Activated T-cell treated with anti-CD3 and anti-CD28 coated beads, Interleukin-2, amount 50 U/mL, for 24 hours (primary cell): ENCODE data around the gene VPS35L.
"Not testable (repeated sequence)": the region's sequence is repeated elsewhere in the genome, so short reads cannot be mapped to it uniquely, and the experiment has no call there.

Source experiments
- DNase-seq: peaks from one replicate; pipeline ENCODE4 v3.0.0-alpha.2; 2020
- H3K27ac Mint-ChIP-seq: 2 replicates; pipeline ENCODE4 v1.8.0; 2020; ENCODE audit warnings: mild to moderate bottlenecking, mixed read lengths
- H3K27me3 Mint-ChIP-seq: 2 replicates; pipeline ENCODE4 v1.8.0; 2020; ENCODE audit warnings: mixed read lengths
- H3K36me3 Mint-ChIP-seq: 2 replicates; pipeline ENCODE4 v1.8.0; 2020; ENCODE audit warnings: low read depth, mixed read lengths
- H3K4me1 Mint-ChIP-seq: 2 replicates; pipeline ENCODE4 v1.8.0; 2020; ENCODE audit warnings: low read depth, mixed read lengths
- H3K4me3 Mint-ChIP-seq: 2 replicates; pipeline ENCODE4 v1.8.0; 2020; ENCODE audit warnings: mild to moderate bottlenecking, moderate library complexity, mixed read lengths
- H3K9me3 Mint-ChIP-seq: 2 replicates; pipeline ENCODE4 v1.8.0; 2020; ENCODE audit warnings: mixed read lengths

Gene VPS35L

DNA sequence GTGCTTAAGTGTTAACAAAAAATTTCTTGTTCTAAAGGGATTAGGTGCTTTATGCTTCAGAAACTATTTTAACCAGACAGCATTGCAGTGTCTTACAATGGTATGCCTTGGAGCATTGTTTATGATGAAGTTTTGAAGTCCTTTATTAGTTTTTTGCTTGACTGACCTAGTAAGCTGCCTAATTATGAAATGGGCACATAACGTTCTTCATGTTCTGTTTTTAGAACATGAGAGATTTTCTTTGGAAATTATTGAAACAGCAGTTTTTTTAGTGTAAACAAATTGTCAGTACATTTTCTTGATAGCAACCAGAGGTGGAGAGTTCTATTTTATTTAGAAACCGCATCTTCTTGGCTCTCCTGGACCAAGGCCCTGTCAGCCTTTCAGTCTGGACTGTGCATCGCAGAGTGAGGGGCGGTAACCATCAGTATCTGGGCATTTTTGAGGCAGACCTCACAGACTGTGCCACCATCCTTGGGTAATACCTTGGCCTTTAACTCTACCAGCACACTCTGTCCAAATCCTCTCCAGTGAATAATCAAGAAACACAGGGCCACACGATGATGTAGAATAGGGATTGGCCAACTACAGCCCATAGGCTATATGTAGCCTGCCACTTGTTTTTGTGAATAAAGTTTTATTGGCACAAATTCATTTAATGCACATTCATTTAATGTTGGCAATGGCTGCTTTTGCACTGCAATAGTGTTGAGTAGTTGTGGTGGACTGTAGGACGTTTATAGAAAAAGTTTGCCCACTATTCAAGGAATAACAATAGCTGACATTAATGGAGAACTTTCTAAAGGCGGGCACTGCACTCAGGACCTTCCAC lies 81.1 kb downstream of the VPS35L start:
- Mint-ChIP-seq H3K36me3 (peaks cover 76% of the 10 kb centered on the region), H3K4me1 (peaks cover 22% of the 10 kb centered on the region), H3K27me3 (no peaks in the 10 kb centered on the region), H3K9me3 (no peaks in the 10 kb centered on the region), H3K27ac (no peak overlapping the region), H3K4me3 (no peak overlapping the region)
- no peak for DNase-seq

DNA sequence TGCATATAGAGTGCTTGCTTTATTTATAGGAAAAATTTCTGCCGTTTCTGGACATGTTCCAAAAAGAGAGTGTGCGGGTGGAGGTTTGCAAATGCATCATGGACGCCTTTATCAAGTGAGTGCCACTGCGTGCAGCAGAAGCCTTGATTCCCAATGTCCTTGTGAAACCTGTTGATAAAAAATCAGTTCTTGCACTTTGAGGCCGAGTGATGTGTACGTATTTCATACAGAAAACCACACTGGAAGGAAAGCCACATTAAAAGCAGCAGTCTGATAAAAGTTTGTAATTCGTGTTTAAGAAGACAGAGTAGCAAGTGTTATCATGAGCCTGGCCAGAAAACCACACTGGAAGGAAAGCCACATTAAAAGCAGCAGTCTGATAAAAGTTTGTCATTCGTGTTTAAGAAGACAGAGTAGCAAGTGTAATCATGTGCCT lies 84.5 kb downstream of the VPS35L start:
- Mint-ChIP-seq H3K4me3 (no peak overlapping the region), H3K27me3 (no peaks in the 10 kb centered on the region), H3K27ac (peak overlapping the region; percentile 8), H3K9me3 (no peaks in the 10 kb centered on the region), H3K4me1 (peaks cover 22% of the 10 kb centered on the region), H3K36me3 (peaks cover 77% of the 10 kb centered on the region)
- no peak for DNase-seq

DNA sequence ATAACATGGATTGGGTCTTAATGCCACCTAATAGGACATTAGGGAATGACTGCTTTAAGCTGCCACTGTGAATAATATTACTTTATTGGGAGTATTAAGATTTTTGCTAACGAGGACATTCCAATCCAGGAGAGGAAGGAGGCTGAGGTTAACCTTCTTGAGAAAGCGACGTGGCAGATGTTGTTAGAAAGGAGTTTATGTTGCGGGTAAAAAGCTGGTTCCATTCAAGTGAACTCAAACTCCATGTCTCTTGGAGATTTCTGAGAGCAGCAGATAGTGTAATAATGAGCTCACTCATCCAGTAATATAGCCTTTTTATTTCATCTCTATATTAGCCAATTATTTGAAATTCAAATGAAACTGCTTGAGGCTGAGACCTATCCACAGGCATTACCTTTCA lies 87.0 kb downstream of the VPS35L start:
- peaks cover 80% of the 10 kb centered on the region for H3K36me3 Mint-ChIP-seq

DNA sequence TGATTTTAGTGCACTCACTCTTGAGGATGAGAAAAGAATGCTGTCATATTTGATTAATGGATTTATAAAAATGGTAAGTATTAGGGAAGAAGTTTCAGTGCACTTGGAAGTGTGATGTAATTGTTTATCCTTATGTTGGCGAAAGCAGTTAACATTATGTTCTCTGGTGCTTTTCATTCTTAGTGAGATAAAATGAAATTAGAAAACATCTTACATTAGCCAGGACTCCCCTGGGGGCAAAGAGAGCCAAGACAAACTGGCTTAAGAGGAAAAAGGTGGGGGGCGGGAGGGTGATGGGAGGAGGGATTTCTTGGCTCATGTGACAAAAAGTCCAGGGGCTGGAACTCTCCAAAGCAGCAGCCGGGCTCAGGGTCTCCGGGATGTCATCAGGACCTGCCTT lies 89.4 kb downstream of the VPS35L start:
- peaks cover 77% of the 10 kb centered on the region for H3K36me3 Mint-ChIP-seq

More for the DNA sequence above, 87.0 kb downstream of the VPS35L start:
- no peaks in the 10 kb centered on the region for H3K9me3 Mint-ChIP-seq
- no peak for DNase-seq
- H3K4me3 Mint-ChIP-seq, result no peak overlapping the region
- H3K27me3 Mint-ChIP-seq, result no peaks in the 10 kb centered on the region
- H3K4me1 Mint-ChIP-seq, result peaks cover 22% of the 10 kb centered on the region
- H3K27ac Mint-ChIP-seq, result no peak overlapping the region

DNA sequence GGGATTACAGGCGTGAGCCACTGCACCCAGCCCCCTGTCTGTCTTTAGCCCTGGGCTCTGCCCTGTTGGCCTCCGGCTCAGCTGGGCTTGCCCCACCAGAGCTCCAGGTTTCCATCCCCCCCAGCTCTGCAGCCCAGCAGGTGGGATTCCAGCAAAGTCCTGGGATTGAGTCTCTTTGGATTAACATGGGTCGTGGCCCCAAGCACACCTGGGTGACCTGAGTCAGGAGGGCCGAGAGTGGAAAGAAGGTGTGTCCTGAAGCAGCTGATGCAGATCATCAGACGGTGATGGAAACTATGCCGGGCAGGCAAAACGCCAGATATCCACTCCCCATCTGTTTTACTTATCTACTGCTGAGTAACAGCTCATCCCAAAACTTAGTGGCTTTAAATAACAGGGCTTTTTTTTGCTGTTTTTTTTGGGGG lies 90.1 kb downstream of the VPS35L start:
- no peak overlapping the region for H3K4me3 Mint-ChIP-seq
- H3K36me3 Mint-ChIP-seq, result peaks cover 76% of the 10 kb centered on the region
- DNase-seq, result no peak
- H3K27ac Mint-ChIP-seq, result no peak overlapping the region
- H3K4me1 Mint-ChIP-seq, result peaks cover 2% of the 10 kb centered on the region
- no peaks in the 10 kb centered on the region for H3K9me3 Mint-ChIP-seq
- H3K27me3 Mint-ChIP-seq, result no peaks in the 10 kb centered on the region

More for the DNA sequence above, 89.4 kb downstream of the VPS35L start:
- no peak for DNase-seq
- Mint-ChIP-seq H3K4me3 (no peak overlapping the region), H3K27me3 (no peaks in the 10 kb centered on the region), H3K9me3 (no peaks in the 10 kb centered on the region), H3K27ac (no peak overlapping the region), H3K4me1 (peaks cover 9% of the 10 kb centered on the region)

DNA sequence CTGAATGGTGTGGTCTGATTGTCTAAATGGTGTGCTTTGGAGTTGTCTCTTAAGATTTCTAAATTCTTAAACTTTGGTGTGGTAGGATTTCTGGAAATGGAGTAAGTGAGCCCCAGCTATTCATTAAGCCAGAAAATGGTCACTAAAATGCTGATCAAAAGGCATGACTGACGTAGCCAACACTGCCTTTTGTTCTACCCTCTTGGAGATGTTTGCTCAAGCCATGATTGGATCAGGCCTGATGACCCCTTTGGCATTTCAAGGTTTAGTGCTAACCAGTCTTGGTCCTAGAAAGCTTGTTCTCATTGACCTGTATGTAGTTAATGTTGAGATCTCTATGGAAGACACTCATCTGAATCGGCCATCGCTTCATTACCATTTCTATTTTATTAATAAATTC lies 94.5 kb downstream of the VPS35L start:
- H3K4me1 Mint-ChIP-seq, result no peaks in the 10 kb centered on the region
- no peak overlapping the region for H3K27ac Mint-ChIP-seq
- peaks cover 84% of the 10 kb centered on the region for H3K36me3 Mint-ChIP-seq
- no peaks in the 10 kb centered on the region for H3K9me3 Mint-ChIP-seq
- DNase-seq, result no peak
- no peak overlapping the region for H3K4me3 Mint-ChIP-seq
- H3K27me3 Mint-ChIP-seq, result no peaks in the 10 kb centered on the region

DNA sequence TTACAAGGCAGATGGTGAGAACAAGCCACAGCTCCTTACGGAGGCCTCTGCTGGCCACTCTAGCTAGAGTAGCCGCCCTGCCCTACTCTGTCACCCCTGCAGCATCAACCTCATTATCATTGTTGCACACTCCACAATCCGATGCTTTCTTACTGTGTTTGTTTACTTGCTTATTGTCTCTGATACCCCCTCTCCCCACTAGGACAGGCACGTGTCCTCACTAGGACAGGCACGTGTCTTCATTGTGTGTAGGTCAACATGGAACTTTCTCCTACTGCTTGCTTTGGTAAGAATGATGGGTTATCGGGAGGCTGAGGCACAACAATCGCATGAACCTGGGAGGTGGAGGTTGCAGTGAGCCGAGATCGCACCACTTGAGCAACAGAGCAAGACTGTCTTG lies 98.6 kb downstream of the VPS35L start:
- no peak for DNase-seq
- Mint-ChIP-seq H3K4me1 (no peaks in the 10 kb centered on the region), H3K27me3 (no peaks in the 10 kb centered on the region), H3K9me3 (no peaks in the 10 kb centered on the region), H3K36me3 (peaks cover 89% of the 10 kb centered on the region), H3K4me3 (no peak overlapping the region), H3K27ac (no peak overlapping the region)

DNA sequence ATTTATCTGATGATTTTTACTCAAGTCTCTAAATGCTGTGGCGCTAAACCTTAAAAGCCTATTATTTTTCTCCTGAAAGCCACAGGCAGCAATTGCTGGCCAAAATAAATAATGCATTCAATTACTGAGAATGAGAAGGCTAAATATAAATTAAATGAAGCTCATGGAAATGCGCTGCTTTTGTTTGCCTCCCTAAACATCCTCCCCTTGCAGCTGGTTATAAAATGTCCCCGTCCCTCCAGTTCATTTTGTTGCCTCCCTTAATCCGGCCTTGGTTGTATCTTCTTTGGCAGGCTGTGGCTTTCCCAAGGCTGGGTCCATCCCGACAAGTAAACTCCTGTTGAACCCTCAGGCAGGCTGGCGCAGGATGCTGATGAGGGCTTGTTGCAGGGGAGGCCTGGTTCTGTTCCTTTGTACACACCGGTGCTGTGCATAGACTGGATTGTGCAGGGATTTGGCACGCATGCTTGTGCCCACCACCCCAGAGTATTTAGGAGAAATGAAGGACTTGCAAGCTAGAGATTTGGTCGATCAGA lies 99.8 kb downstream of the VPS35L start:
- Mint-ChIP-seq H3K27me3 (no peaks in the 10 kb centered on the region), H3K4me3 (no peak overlapping the region), H3K9me3 (no peaks in the 10 kb centered on the region), H3K27ac (no peak overlapping the region), H3K36me3 (peaks cover 81% of the 10 kb centered on the region), H3K4me1 (peaks cover 4% of the 10 kb centered on the region)
- no peak for DNase-seq

DNA sequence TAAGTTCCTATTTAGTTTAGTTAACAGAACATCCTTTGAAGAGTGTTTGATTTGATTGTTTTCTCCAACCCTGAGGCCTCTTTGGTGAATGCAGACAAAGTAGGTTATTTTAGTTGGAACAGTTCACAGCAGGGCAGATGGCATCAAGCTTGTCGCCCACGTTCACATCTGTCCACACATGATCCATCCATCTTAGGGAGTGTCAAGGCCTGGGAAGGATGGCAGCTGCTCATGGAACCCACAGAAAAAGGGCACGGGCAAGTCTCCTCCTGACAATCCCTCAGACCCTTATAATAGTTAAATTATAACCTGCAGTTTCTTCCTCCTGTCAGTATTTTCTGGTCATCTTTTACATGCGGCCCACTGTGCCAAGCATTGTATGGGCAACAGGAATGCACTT lies 102.3 kb downstream of the VPS35L start:
- H3K4me1 Mint-ChIP-seq, result peaks cover 8% of the 10 kb centered on the region

DNA sequence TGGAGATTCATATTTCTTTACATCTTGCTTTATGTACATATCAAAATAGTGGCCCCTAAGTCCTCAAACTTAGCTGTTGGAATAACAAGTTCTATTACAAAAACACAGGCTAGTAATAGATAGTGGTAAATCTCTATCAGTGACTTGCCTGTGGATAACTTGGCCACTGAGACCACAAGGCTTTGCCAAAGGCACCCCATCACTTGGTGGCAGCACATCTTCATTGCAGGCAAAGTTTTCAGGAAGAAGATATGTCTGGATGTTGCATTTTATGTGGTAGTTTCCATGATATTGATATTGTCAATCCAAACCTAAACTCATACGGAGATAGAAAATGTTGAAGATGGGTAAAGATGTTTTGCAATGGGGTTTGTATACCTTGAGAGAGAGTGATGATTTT lies 104.1 kb downstream of the VPS35L start:
- H3K27me3 Mint-ChIP-seq, result no peaks in the 10 kb centered on the region
- no peak for DNase-seq
- H3K36me3 Mint-ChIP-seq, result peaks cover 71% of the 10 kb centered on the region
- H3K4me1 Mint-ChIP-seq, result peaks cover 8% of the 10 kb centered on the region
- H3K27ac Mint-ChIP-seq, result no peak overlapping the region
- no peak overlapping the region for H3K4me3 Mint-ChIP-seq
- no peaks in the 10 kb centered on the region for H3K9me3 Mint-ChIP-seq

More for the DNA sequence above, 102.3 kb downstream of the VPS35L start:
- Mint-ChIP-seq H3K36me3 (peaks cover 79% of the 10 kb centered on the region), H3K27ac (no peak overlapping the region), H3K27me3 (no peaks in the 10 kb centered on the region), H3K9me3 (no peaks in the 10 kb centered on the region), H3K4me3 (no peak overlapping the region)
- DNase-seq, result no peak

DNA sequence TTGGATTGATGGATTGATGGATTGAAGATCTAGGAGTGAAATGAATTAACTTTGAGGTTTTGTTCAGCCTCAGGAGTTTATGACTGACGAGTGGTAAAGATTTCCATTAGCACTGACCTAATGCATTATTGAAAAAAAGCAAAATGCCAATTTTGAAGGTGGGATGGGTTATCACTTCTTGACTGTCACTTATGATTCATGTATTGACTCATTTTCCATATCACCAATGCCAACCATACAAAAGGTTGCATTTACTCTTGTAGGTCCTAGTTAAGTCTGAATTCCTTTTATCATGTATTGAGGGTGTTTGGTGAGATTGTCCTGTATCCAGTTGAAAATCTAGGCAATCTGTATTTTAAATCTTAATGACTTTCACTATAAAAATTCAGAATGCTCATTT lies 104.9 kb downstream of the VPS35L start:
- H3K36me3 Mint-ChIP-seq, result peaks cover 71% of the 10 kb centered on the region
- H3K4me1 Mint-ChIP-seq, result peaks cover 8% of the 10 kb centered on the region
- peaks cover 4% of the 10 kb centered on the region for H3K9me3 Mint-ChIP-seq
- no peaks in the 10 kb centered on the region for H3K27me3 Mint-ChIP-seq
- H3K4me3 Mint-ChIP-seq, result no peak overlapping the region
- peak overlapping the region; percentile 8 for H3K27ac Mint-ChIP-seq
- no peak for DNase-seq

DNA sequence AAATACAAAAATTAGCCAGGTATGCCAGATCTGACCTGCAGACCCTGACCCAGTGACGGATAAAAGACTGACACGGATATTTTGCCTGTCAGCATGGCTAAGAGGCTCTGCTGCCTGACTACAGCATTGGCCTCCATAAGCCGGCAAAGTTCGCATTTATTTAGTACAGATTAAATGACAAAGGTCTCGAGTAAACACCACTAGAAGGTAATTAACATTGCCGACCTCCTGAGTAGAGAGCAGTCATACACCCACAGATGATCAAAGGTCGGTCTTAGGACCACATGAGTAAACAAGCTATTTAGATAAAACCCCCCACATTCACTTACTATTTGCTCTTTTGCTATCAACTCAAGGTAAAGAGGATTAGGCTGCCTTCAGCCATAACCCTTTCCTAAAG lies 106.8 kb downstream of the VPS35L start:
- Mint-ChIP-seq H3K36me3 (peaks cover 61% of the 10 kb centered on the region), H3K4me1 (peaks cover 8% of the 10 kb centered on the region), H3K27me3 (no peaks in the 10 kb centered on the region), H3K9me3 (peaks cover 4% of the 10 kb centered on the region), H3K27ac (no peak overlapping the region), H3K4me3 (no peak overlapping the region)
- DNase-seq, result no peak

DNA sequence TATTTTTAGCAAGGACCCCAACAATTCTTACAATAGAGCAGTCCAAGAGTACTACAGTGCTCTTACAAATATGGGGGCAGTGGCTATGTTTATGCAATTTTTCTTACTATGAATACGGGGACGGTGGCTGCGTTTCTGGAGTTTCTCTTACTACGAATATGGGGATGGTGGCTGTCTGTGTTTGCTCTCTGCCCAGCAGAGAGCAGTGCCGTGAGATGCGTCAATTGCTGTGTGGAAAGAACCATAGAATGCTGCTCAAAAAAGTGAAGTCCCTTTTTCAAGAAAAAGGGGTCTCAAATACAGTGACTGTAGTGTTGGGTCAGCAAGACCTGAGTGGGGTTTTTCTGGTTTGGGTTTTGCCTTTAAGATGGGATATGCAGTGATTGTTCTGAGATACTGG lies 108.7 kb downstream of the VPS35L start:
- no peak for DNase-seq
- H3K4me1 Mint-ChIP-seq, result peaks cover 8% of the 10 kb centered on the region
- no peaks in the 10 kb centered on the region for H3K27me3 Mint-ChIP-seq
- peaks cover 60% of the 10 kb centered on the region for H3K36me3 Mint-ChIP-seq
- H3K4me3 Mint-ChIP-seq, result no peak overlapping the region
- peaks cover 4% of the 10 kb centered on the region for H3K9me3 Mint-ChIP-seq
- H3K27ac Mint-ChIP-seq, result no peak overlapping the region

DNA sequence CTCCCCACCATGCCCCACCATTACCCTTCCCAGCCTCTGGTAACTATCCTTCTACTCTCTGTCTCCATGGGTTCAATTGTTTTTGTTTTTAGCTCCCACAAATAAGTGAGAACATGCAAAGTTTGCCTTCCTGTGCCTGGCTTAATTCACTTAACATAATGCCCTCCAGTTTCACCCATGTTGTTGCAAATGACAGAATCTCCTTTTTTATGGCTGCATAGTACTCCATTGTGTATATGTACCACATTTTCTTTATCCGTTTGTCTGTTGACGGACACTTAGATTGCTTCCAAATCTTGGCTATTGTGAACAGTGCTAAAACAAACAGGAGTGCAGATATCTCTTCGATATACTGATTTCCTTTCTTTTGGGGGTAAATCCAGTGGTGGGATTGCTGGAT lies 109.8 kb downstream of the VPS35L start:
- not testable (repeated sequence) for H3K4me1 Mint-ChIP-seq, H3K27ac Mint-ChIP-seq, DNase-seq, H3K27me3 Mint-ChIP-seq, H3K4me3 Mint-ChIP-seq, H3K9me3 Mint-ChIP-seq
- H3K36me3 Mint-ChIP-seq, result peaks cover 66% of the 10 kb centered on the region

DNA sequence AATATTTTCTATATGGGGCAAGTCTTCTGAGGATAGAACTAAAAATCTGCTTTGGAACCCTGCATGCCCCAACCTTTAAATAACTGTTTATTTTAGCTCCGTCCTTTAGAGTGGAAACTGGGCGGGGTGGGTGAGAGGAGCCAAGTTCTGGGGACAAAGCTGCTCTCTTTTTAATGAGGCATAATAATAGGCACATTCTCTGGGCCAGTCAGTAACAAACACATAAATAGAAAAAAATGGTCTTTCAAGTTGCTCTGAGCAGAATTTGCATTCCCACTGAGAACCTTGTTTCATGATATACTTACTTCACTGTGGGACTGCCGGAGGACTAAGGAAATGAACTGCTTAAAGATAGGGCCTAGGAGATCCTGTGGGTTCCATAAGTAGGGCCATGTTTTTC lies 111.0 kb downstream of the VPS35L start:
- no peak overlapping the region for H3K27ac Mint-ChIP-seq
- no peak overlapping the region for H3K4me3 Mint-ChIP-seq
- peaks cover 68% of the 10 kb centered on the region for H3K36me3 Mint-ChIP-seq
- H3K4me1 Mint-ChIP-seq, result no peaks in the 10 kb centered on the region
- no peaks in the 10 kb centered on the region for H3K27me3 Mint-ChIP-seq
- H3K9me3 Mint-ChIP-seq, result peaks cover 4% of the 10 kb centered on the region
- DNase-seq, result no peak
